GM19438 (cell line): ENCODE data around the gene PIK3R5.
A peak's percentile ranks its signal among the peaks of the same experiment; 100 is the strongest.

Source experiments
- ATAC-seq: cut with Tn5 transposase; IDR thresholded peaks from one replicate; pipeline ENCODE4 v1.9.1; 2021; ENCODE audit warnings: low read depth; ENCODE audit not compliant: unreplicated experiment

Gene PIK3R5

GRCh38 chr17:8925808-8926207, 39.7 kb downstream of the PIK3R5 start:
- no peak for ATAC-seq

- ATAC-seq, result no peak
Observed at GRCh38 chr17:8925141-8925540, 40.4 kb downstream of the PIK3R5 start.

- ATAC-seq, result peak; percentile 67
Observed at GRCh38 chr17:8924595-8924994, 40.9 kb downstream of the PIK3R5 start.

GRCh38 chr17:8923762-8924161, 41.7 kb downstream of the PIK3R5 start:
- no peak for ATAC-seq

GRCh38 chr17:8922928-8923327, 42.6 kb downstream of the PIK3R5 start:
- no peak for ATAC-seq

GRCh38 chr17:8922451-8922850, 43.1 kb downstream of the PIK3R5 start:
- no peak for ATAC-seq

GRCh38 chr17:8921147-8921546, 44.4 kb downstream of the PIK3R5 start:
- no peak for ATAC-seq

GRCh38 chr17:8918807-8919465, 46.6 kb downstream of the PIK3R5 start:
- ATAC-seq, result no peak

GRCh38 chr17:8916466-8916865, 49.0 kb downstream of the PIK3R5 start:
- no peak for ATAC-seq

GRCh38 chr17:8914554-8914953, 51.0 kb downstream of the PIK3R5 start:
- no peak for ATAC-seq

- ATAC-seq, result no peak
Observed at GRCh38 chr17:8913879-8914278, 51.6 kb downstream of the PIK3R5 start.

- ATAC-seq, result no peak
Observed at GRCh38 chr17:8913091-8913490, 52.4 kb downstream of the PIK3R5 start.

GRCh38 chr17:8912084-8912981, 53.2 kb downstream of the PIK3R5 start:
- ATAC-seq, result no peak

- no peak for ATAC-seq
Observed at GRCh38 chr17:8910969-8911604, 54.4 kb downstream of the PIK3R5 start.

- ATAC-seq, result no peak
Observed at GRCh38 chr17:8909586-8910270, 55.8 kb downstream of the PIK3R5 start.

- no peak for ATAC-seq
Observed at GRCh38 chr17:8905331-8905730, 60.2 kb downstream of the PIK3R5 start.

- ATAC-seq, result no peak
Observed at GRCh38 chr17:8904686-8905085, 60.8 kb downstream of the PIK3R5 start.

- no peak for ATAC-seq
Observed at GRCh38 chr17:8904201-8904600, 61.3 kb downstream of the PIK3R5 start.

- peak; percentile 51 for ATAC-seq
Observed at GRCh38 chr17:8900626-8901585, 64.6 kb downstream of the PIK3R5 start.

GRCh38 chr17:8900207-8900606, 65.3 kb downstream of the PIK3R5 start:
- ATAC-seq, result no peak
